Hematopoietic multipotent progenitor cell treated with erythropoietin and hydrocortisone succinate and interleukin-3 and kit ligand, for 15 days (in vitro differentiated cells): Measurements from ENCODE around the gene ADPRHL1.
A peak's percentile ranks its signal among the peaks of the same experiment; 100 is the strongest.
"Not testable (repeated sequence)": the region's sequence is repeated elsewhere in the genome, so short reads cannot be mapped to it uniquely, and the experiment has no call there.

Experiments
- DNase-seq: peaks from one replicate; pipeline ENCODE4 v3.0.0-alpha.2; 2015; ENCODE audit warnings: low spot score

Gene ADPRHL1

GRCh38 chr13:113454936-113455335 is 1.6 kb upstream of the ADPRHL1 start:
- no peak for DNase-seq

DNA sequence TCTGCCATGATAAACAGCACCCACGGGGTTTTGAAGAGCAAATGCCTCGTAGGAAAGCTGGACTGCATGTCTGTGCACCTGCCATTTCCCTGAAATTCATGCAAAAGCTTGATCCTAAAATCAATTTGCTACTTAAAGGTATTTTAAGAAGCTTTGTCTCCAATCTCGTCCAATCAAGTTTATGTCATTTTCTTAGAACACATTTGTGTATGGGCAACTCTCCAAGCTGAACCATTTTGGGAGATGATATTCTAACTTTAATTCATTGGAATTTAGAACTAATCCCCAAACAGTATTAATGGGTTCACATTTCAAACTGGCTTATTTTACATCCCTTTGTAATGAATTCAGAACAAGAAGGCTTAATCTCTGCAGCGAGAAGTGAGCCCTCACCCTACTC is 822 bp downstream of the ADPRHL1 start:
- DNase-seq, result no peak

DNA sequence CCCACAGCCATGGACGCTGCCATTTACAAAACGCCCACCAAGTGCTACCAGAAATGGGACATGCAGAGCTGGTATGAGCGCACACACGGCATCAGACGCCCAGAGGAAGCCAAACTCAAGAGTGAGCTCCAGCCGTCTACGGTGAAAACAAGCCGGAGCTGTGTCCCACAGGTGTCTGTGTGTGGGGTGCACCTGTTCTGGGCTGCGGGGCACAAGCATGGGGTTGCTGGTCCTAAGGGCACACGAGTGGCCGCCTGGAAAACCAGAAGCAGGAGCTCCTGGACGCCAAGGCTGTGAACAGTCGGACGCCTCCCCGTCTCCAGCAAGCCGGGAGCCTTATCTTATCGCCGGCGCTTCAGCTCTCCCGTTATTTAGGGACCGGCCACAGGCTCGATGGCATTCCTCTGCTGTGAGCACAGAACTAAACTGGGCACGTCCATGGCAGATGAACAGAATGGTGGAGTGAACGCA is 1.3 kb downstream of the ADPRHL1 start:
- DNase-seq, result no peak

DNA sequence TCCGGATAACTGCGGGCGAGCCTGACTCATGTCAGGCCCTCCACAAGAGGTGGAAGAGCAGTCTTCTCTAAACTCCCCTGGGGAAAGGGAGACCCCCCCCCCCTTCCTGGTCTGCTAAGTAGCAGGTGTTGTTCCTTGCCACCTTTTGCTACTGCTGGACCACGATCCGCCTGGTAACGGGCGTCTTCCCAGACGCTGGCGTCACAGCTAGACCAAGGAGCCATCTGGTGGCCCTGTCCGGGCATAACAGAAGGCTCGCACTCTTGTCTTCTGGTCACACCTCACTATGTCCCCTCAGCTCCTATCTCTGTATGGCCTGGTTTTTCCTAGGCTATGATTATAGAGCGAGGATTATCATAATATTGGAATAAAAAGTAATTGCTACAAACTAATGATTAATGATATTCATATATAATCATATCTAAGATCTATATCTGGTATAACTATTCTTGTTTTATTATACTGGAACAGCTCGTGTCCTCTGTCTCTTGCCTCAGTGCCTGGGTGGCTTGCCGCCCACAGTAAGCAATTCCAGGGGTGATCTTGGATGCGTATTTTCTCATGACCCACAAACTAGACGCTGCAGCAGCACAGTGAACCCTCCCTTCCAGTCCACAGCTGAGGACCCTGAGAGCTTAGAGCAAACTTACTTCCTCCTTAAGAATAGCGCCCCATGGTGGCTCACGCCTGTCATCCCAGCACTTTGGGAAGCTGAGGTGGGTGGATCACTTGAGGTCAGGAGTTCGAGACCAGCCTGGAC is 2.2 kb downstream of the ADPRHL1 start:
- DNase-seq, result not testable (repeated sequence)

- DNase-seq, result not testable (repeated sequence)
Measured at GRCh38 chr13:113450348-113450744, 2.9 kb downstream of the ADPRHL1 start.

GRCh38 chr13:113449693-113450347 is 3.5 kb downstream of the ADPRHL1 start:
- no peak for DNase-seq

GRCh38 chr13:113448885-113449692 is 4.2 kb downstream of the ADPRHL1 start:
- DNase-seq, result peak; percentile 8

- no peak for DNase-seq
Measured at GRCh38 chr13:113448545-113448884, 4.8 kb downstream of the ADPRHL1 start.

- DNase-seq, result no peak
Measured at GRCh38 chr13:113447596-113447995, 5.7 kb downstream of the ADPRHL1 start.

GRCh38 chr13:113446488-113446854 is 6.8 kb downstream of the ADPRHL1 start:
- DNase-seq, result no peak

GRCh38 chr13:113445791-113446487 is 7.3 kb downstream of the ADPRHL1 start:
- no peak for DNase-seq

- DNase-seq, result no peak
Measured at GRCh38 chr13:113443991-113444390, 9.3 kb downstream of the ADPRHL1 start.

DNA sequence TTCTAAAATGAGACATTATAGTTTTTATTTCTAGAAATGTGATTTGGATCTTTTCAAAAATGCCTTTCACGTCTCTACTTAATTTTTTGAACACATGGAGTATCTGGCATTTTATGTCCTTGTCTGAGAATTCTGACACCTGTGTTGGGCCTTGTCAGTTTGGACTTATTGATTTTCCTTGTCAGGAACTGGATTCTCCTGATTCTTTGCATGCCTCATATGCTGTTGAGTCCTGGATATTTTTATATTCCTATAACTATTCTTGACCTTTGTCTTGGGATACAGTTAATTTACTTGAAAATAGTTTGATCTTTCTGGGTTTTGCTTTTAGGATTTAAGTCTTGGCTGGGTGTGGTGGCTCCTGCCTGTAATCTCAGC is 10.3 kb downstream of the ADPRHL1 start:
- DNase-seq, result no peak

- DNase-seq, result no peak
Measured at GRCh38 chr13:113442354-113442984, 10.8 kb downstream of the ADPRHL1 start.

DNA sequence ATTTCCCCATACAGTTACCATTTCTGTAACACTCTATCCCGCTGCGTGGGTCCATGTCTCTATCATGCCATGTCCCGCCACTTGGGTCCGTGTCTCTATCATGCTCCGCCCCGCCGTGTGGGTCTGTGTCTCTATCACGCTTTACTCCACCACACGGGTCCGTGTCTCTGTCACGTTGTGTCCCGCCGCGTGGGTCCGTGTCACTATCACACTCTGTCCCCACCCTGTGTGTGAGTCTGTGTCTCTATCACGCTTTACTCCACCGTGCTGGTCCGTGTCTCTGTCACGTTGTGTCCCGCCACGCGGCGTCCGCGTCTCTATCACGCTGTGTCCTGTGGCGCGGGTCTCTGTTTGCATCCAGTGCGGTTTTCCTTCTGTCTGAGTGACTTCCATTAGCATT is 11.6 kb downstream of the ADPRHL1 start:
- no peak for DNase-seq

GRCh38 chr13:113437408-113438010 is 15.8 kb downstream of the ADPRHL1 start:
- DNase-seq, result no peak

DNA sequence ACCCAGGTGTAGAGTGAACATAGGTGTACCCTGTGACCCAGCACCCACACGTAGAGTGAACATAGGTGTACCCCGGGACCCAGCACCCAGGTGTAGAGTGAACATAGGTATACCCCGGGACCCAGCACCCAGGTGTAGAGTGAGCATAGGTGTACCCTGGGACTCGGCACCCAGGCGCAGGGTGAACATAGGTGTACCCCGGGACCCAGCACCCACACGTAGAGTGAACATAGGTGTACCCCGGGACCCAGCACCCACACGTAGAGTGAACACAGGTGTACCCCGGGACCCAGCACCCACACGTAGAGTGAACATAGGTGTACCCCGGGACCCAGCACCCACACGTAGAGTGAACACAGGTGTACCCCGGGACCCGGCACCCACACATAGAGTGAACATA is 16.4 kb downstream of the ADPRHL1 start:
- not testable (repeated sequence) for DNase-seq

- not testable (repeated sequence) for DNase-seq
Measured at GRCh38 chr13:113435907-113436306, 17.4 kb downstream of the ADPRHL1 start.

DNA sequence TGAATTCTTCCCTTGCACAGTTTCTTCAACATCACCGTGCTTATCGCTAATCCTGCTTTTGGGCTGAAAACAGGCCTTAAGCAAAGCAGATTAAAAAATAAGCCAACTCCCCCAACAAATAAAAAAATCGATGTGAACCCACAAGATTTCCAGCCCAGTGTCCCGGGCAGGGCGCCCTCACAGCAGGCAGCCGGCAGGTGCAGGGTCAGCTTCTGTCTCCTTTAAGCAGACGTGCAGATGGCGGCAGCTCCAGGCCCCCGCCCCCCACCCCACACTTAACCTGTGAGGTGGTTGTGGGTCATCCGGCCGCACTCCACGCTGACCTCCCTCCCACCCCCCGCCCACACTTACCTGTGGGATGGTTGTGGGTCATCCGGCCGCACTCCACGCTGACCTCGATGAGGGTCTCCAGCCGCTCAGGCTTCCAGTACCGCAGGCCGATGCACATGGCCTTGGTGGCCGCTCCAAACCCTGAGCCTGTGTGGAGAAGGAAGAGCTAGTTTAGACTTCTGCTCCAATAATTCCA is 19.8 kb downstream of the ADPRHL1 start:
- DNase-seq, result no peak

DNA sequence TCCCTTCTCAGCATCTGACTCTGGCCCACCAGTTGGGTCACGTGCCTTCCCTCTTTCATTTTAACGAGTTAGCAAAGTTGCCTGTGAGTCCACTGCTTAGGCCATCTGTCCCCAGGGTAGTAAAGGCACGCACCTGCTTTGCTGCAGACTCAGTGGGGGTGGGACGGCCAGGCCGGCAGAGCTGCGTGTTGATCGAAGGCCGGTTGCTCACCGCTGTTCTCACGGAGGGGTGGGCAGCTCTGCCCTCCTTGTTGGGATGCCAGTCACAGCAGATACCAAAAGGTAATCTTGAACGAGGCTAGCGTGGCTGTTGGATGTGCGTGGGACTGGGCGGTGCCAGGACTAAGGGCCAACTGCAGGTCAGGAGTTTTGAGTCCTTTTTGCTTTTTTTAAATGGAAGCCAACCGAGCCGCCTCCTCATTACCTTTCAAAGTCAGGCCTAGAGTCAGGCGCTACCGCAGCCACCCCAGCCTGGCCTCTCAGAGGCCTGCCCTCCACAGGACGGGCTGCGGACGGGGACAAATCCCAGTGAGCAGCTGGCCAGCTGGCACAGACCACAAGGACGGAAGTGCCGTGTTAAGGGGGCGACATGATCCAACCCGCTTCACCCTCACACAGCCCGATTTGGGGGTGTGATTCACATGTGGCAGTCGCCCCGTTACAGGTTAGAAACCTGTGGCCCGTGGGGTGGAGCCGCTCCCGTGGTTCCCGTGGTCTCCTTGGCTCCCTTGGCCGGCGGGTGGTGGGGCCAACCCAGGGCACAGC is 20.6 kb downstream of the ADPRHL1 start:
- DNase-seq, result no peak
